Mucosa of rectum (tissue), 2 donors: Measurements from ENCODE around the gene IPO8.

Experiments used
- H3K27ac ChIP-seq, 2 donors: one replicate each; pipeline ENCODE4 v1.7.0; 2013; ENCODE audit warnings: inconsistent platforms in 2 of 2, low read depth in 2 of 2, low read length in 2 of 2
- H3K27me3 ChIP-seq, 2 donors: one replicate each; pipeline ENCODE4 v1.7.0; 2013; ENCODE audit warnings: low read length in 2 of 2; ENCODE audit not compliant: control insufficient read depth in 2 of 2, insufficient read depth in 2 of 2
- H3K36me3 ChIP-seq, 2 donors: one replicate each; pipeline ENCODE4 v1.7.0; 2013; ENCODE audit warnings: low read length in 2 of 2; ENCODE audit not compliant: control insufficient read depth in 2 of 2, insufficient read depth in 2 of 2
- H3K4me1 ChIP-seq, 2 donors: one replicate each; pipeline ENCODE4 v1.7.0; 2013; ENCODE audit warnings: low read length in 2 of 2, mild to moderate bottlenecking in 1 of 2; ENCODE audit not compliant: control insufficient read depth in 2 of 2, insufficient read depth in 2 of 2
- H3K4me3 ChIP-seq, 2 donors: one replicate each; pipeline ENCODE4 v1.7.0; 2013; ENCODE audit warnings: low read length in 2 of 2
- H3K9ac ChIP-seq, 2 donors: one replicate each; pipeline ENCODE4 v1.7.0; 2013; ENCODE audit warnings: low read length in 2 of 2, low read depth in 1 of 2, mild to moderate bottlenecking in 1 of 2
- H3K9me3 ChIP-seq, 2 donors: one replicate each; pipeline ENCODE4 v1.7.0; 2013; ENCODE audit warnings: low read length in 2 of 2; ENCODE audit not compliant: control insufficient read depth in 2 of 2
- donor health status: healthy.
- donor health status: Normal muscosa, but diverticular disease.

IPO8 gene

DNA sequence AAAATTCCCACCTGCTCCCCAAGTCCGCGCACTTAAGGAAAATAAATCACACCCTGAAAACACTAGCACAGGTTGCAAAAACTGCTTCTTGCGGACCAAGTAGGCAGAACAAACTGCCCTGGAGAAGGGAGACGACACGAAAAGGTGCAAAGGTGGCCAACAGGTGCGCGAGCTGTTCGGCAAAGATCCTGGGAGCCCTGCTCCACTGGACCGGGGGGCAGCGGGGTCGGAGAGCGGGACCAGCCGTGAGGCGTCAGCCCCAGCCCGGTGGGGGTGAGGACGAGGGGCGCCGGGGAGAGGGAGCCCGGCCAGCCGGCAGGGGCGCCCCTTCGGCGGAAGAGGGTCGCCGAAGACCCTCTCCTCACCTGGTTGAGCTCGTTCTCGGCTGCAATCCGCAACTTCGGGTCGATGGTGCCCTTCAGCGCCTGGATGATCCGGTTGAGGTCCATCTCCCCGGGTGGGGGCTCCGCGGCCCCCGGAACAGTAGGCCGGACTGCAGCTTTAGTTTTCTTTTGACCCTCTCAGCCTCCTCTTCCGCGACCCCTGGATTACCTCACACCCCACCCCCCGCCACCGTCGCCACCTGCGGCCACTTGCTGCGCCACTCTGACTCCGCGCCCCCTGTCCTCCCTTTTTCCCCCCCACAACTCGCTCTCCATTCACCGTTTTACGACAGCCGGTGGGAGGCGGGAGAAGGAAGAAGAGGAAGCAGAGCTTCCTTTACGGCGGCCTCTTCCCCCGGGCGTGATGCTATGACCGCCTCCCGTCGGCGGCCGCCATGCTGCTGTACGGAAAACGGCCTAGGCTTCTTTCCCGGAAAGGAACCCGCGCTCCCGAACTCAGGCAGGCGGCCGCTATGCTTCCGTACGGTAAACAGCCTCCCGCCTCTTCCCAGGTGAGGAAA, at the start of gene IPO8:
Gene IPO8, minus strand, starts transcription at position 671 of the 904 bp plus-strand sequence. Its CDS starts 222 bp downstream, at position 449.
- Histone ChIP-seq H3K4me3 (peak within 1 kb of the TSS; percentile 91 to 94), H3K27ac (peak within 1 kb of the TSS; percentile 67 to 81), H3K9me3 (no peaks in the 10 kb centered on the region), H3K4me1 (peaks cover 8 to 21% of the 10 kb centered on the region in 2 donors), H3K27me3 (no peaks in the 10 kb centered on the region), H3K36me3 (no peaks in the 10 kb centered on the region), H3K9ac (peak within 1 kb of the TSS; percentile 92 to 96)

GRCh38 chr12:30744321-30744720, 48.7 kb upstream of the IPO8 start:
- Histone ChIP-seq H3K4me3 (no peak overlapping the region), H3K4me1 (no peaks in the 10 kb centered on the region), H3K27me3 (no peaks in the 10 kb centered on the region), H3K9me3 (no peaks in the 10 kb centered on the region), H3K9ac (no peak overlapping the region), H3K27ac (no peak overlapping the region), H3K36me3 (no peaks in the 10 kb centered on the region)

- H3K36me3 ChIP-seq: no peaks in the 10 kb centered on the region
- H3K9ac ChIP-seq: no peak overlapping the region
- no peaks in the 10 kb centered on the region for H3K27me3 ChIP-seq
- no peak overlapping the region for H3K27ac ChIP-seq
- H3K4me1 ChIP-seq: no peaks in the 10 kb centered on the region
- H3K9me3 ChIP-seq: no peaks in the 10 kb centered on the region
- no peak overlapping the region for H3K4me3 ChIP-seq
Observed at GRCh38 chr12:30740274-30740673, 44.6 kb upstream of the IPO8 start.

DNA sequence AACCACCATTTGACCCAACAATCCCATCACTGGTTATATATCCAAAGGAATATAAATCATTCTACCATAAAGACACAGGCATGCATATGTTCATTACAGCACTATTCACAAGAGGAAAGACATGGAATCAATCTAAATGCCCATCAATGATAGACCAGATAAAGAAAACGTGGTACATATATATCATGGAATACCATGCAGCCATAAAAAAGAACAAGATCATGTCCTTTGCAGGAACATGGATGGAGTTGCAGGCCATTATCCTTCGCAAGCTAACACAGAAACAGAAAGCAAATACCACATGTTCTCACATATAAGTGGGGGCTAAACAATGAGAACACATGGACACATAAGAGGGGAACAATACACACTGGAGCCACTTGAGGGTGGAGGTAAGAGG, 43.4 kb upstream of the IPO8 start:
- no peaks in the 10 kb centered on the region for H3K36me3 ChIP-seq
- no peaks in the 10 kb centered on the region for H3K4me1 ChIP-seq
- H3K9ac ChIP-seq: no peak overlapping the region
- H3K27me3 ChIP-seq: no peaks in the 10 kb centered on the region
- H3K27ac ChIP-seq: no peak overlapping the region
- H3K9me3 ChIP-seq: no peaks in the 10 kb centered on the region
- H3K4me3 ChIP-seq: no peak overlapping the region

- Histone ChIP-seq H3K4me3 (no peak overlapping the region), H3K9ac (no peak overlapping the region), H3K27ac (no peak overlapping the region), H3K36me3 (peaks cover 4 to 9% of the 10 kb centered on the region in 2 donors), H3K9me3 (no peaks in the 10 kb centered on the region), H3K4me1 (no peaks in the 10 kb centered on the region), H3K27me3 (no peaks in the 10 kb centered on the region)
Observed at GRCh38 chr12:30732954-30733637, 37.4 kb upstream of the IPO8 start.

DNA sequence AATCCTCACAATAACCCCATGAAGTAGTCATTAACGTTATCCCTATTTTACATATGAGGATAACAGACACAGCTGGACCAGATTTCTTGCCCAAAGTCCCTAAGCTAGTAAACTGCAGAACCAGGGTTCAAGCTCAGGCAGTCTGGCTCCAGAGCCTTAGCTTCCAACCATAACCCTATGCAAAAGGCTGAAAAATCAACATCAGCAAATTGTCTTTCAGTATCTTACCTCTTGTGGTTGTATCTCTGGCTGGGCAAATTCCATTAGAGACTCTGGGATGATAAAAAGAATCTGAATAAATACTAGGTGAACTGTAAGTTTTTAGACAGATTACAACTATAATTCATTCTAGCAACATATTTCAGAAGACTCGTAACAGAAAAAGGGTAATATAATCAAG, 34.3 kb upstream of the IPO8 start:
- no peaks in the 10 kb centered on the region for H3K4me1 ChIP-seq
- H3K27me3 ChIP-seq: no peaks in the 10 kb centered on the region
- H3K36me3 ChIP-seq: peaks cover 4 to 9% of the 10 kb centered on the region in 2 donors
- H3K9me3 ChIP-seq: no peaks in the 10 kb centered on the region
- no peak overlapping the region for H3K4me3 ChIP-seq
- no peak overlapping the region for H3K27ac ChIP-seq
- no peak overlapping the region for H3K9ac ChIP-seq

DNA sequence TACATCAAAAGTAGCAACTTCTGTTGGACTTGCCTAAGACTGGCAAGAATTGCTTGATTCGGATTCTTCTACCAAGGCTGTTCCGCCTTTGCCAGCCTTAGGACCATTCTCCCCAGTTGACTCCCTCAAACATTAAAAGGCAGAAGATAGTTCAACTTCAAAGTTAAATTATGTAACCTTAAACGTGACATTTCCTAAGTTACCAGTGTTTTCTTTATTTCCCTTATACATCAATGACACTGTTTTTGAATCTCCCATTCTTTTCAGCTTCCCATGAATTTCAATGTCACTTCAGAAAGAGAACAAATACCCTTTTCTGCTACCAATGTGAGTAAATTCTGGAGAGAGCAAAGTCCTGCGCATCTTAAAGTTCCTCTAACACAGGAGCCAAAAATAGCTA, 33.9 kb upstream of the IPO8 start:
- no peak overlapping the region for H3K4me3 ChIP-seq
- H3K9ac ChIP-seq: no peak overlapping the region
- H3K36me3 ChIP-seq: peaks cover 4 to 9% of the 10 kb centered on the region in 2 donors
- no peaks in the 10 kb centered on the region for H3K4me1 ChIP-seq
- H3K27ac ChIP-seq: no peak overlapping the region
- no peaks in the 10 kb centered on the region for H3K9me3 ChIP-seq
- H3K27me3 ChIP-seq: no peaks in the 10 kb centered on the region

GRCh38 chr12:30726647-30727046, 31.0 kb upstream of the IPO8 start:
- Histone ChIP-seq H3K27ac (no peak overlapping the region), H3K4me3 (no peak overlapping the region), H3K27me3 (no peaks in the 10 kb centered on the region), H3K4me1 (no peaks in the 10 kb centered on the region), H3K9me3 (no peaks in the 10 kb centered on the region), H3K9ac (no peak overlapping the region), H3K36me3 (peaks cover 9% of the 10 kb centered on the region in 2 donors)

GRCh38 chr12:30725739-30726138, 30.1 kb upstream of the IPO8 start:
- Histone ChIP-seq H3K36me3 (peaks cover 9 to 12% of the 10 kb centered on the region in 2 donors), H3K27ac (no peak overlapping the region), H3K9me3 (no peaks in the 10 kb centered on the region), H3K4me1 (no peaks in the 10 kb centered on the region), H3K27me3 (no peaks in the 10 kb centered on the region), H3K4me3 (no peak overlapping the region), H3K9ac (no peak overlapping the region)

GRCh38 chr12:30719060-30719459, 23.4 kb upstream of the IPO8 start:
- Histone ChIP-seq H3K4me3 (no peak overlapping the region), H3K4me1 (no peaks in the 10 kb centered on the region), H3K27me3 (no peaks in the 10 kb centered on the region), H3K27ac (no peak overlapping the region), H3K36me3 (peaks cover 16 to 18% of the 10 kb centered on the region in 2 donors), H3K9me3 (no peaks in the 10 kb centered on the region), H3K9ac (no peak overlapping the region)
